H9 (cell line): Measurements from ENCODE around the gene SRBD1. TPM values are rescaled to one million over a fixed set of nuclear protein-coding genes. Genes with fewer than 3 reads are reported as not detected.

Experiments used
- DNase-seq: peaks from one replicate; pipeline ENCODE4 v3.0.0-alpha.2; 2017
- H2AFZ ChIP-seq: one replicate; pipeline ENCODE4 v1.6.1; 2013; ENCODE audit warnings: mild to moderate bottlenecking, low read length, control low read depth, moderate library complexity
- H2AK5ac ChIP-seq: 2 replicates; pipeline ENCODE4 v1.6.1; 2013; ENCODE audit warnings: low read length, control low read depth, mixed read lengths; ENCODE audit not compliant: insufficient read length
- H2BK120ac ChIP-seq: one replicate; pipeline ENCODE4 v1.6.1; 2013; ENCODE audit warnings: low read depth, mild to moderate bottlenecking, low read length, control low read depth, inconsistent platforms; ENCODE audit not compliant: poor library complexity, severe bottlenecking
- H2BK12ac ChIP-seq: 2 replicates; pipeline ENCODE4 v1.6.1; 2013; ENCODE audit warnings: low read length, control low read depth, mixed read lengths, low read depth; ENCODE audit not compliant: insufficient read length
- H2BK15ac ChIP-seq: 2 replicates; pipeline ENCODE4 v1.6.1; 2013; ENCODE audit warnings: low read depth, low read length, control low read depth
- H2BK20ac ChIP-seq: one replicate; pipeline ENCODE4 v1.6.1; 2013; ENCODE audit warnings: low read depth, mild to moderate bottlenecking, low read length, control low read depth, inconsistent platforms; ENCODE audit not compliant: poor library complexity, severe bottlenecking
- H2BK5ac ChIP-seq: 2 replicates; pipeline ENCODE4 v1.6.1; 2013; ENCODE audit warnings: low read length, control low read depth, mixed read lengths; ENCODE audit not compliant: insufficient read length
- H3K14ac ChIP-seq: 2 replicates; pipeline ENCODE4 v1.6.1; 2013; ENCODE audit warnings: low read length, control low read depth; ENCODE audit not compliant: insufficient read depth
- H3K18ac ChIP-seq: 2 replicates; pipeline ENCODE4 v1.6.1; 2013; ENCODE audit warnings: low read depth, mild to moderate bottlenecking, mixed read lengths, low read length, control low read depth; ENCODE audit not compliant: insufficient read length
- H3K23ac ChIP-seq: 2 replicates; pipeline ENCODE4 v1.6.1; 2013; ENCODE audit warnings: low read length, control low read depth, mixed read lengths, low read depth; ENCODE audit not compliant: insufficient read length
- H3K23me2 ChIP-seq: 2 replicates; pipeline ENCODE4 v1.6.1; 2013; ENCODE audit warnings: low read depth, mild to moderate bottlenecking, mixed read lengths, low read length, control low read depth; ENCODE audit not compliant: insufficient read length, poor library complexity, severe bottlenecking
- H3K27ac ChIP-seq: 2 replicates; pipeline ENCODE4 v1.5.1; 2013; ENCODE audit warnings: low read length, control low read depth, mixed read lengths, low read depth; ENCODE audit not compliant: insufficient read length
- H3K27me3 ChIP-seq: 2 replicates; pipeline ENCODE4 v1.6.1; 2013; ENCODE audit warnings: low read length, control low read depth, inconsistent platforms; ENCODE audit not compliant: insufficient read depth
- H3K4ac ChIP-seq: 2 replicates; pipeline ENCODE4 v1.6.1; 2013; ENCODE audit warnings: low read depth, mild to moderate bottlenecking, control low read depth, inconsistent platforms, low read length, moderate library complexity
- H3K4me1 ChIP-seq: 2 replicates; pipeline ENCODE4 v1.6.1; 2013; ENCODE audit warnings: low read length, control low read depth, inconsistent platforms; ENCODE audit not compliant: insufficient read depth
- H3K4me2 ChIP-seq: 2 replicates; pipeline ENCODE4 v1.6.1; 2013; ENCODE audit warnings: low read length, control low read depth, mixed read lengths; ENCODE audit not compliant: insufficient read length, insufficient read depth
- H3K56ac ChIP-seq: 2 replicates; pipeline ENCODE4 v1.6.1; 2013; ENCODE audit warnings: low read depth, mild to moderate bottlenecking, mixed read lengths, low read length, control low read depth; ENCODE audit not compliant: insufficient read length
- H3K79me1 ChIP-seq: 2 replicates; pipeline ENCODE4 v1.6.1; 2013; ENCODE audit warnings: low read depth, mild to moderate bottlenecking, moderate library complexity, low read length, control low read depth, inconsistent platforms; ENCODE audit not compliant: insufficient read depth, poor library complexity, severe bottlenecking
- H3K79me2 ChIP-seq: 2 replicates; pipeline ENCODE4 v1.6.1; 2013; ENCODE audit warnings: low read length, control low read depth, inconsistent platforms; ENCODE audit not compliant: insufficient read depth
- H3K9ac ChIP-seq: 2 replicates; pipeline ENCODE4 v1.6.1; 2013; ENCODE audit warnings: low read length, control low read depth, mixed read lengths; ENCODE audit not compliant: insufficient read length; ENCODE audit errors: extremely low read depth
- H3K9me3 ChIP-seq: one replicate; pipeline ENCODE4 v1.6.1; 2013; ENCODE audit warnings: low read depth, low read length, inconsistent platforms; ENCODE audit not compliant: control insufficient read depth
- H3T11ph ChIP-seq: one replicate; pipeline ENCODE4 v1.6.1; 2013; ENCODE audit warnings: mild to moderate bottlenecking, low read length, control low read depth, inconsistent platforms
- H4K20me1 ChIP-seq: one replicate; pipeline ENCODE4 v1.6.1; 2013; ENCODE audit not compliant: control insufficient read depth, insufficient read length, insufficient read depth
- H4K5ac ChIP-seq: 2 replicates; pipeline ENCODE4 v1.6.1; 2013; ENCODE audit warnings: low read depth, mild to moderate bottlenecking, mixed read lengths, low read length, control low read depth; ENCODE audit not compliant: insufficient read length
- H4K8ac ChIP-seq: replicated peaks from 2 replicates; pipeline ENCODE4 v1.6.1; 2013; ENCODE audit warnings: low read length, control low read depth, mixed read lengths, low read depth; ENCODE audit not compliant: insufficient read length
- H4K91ac ChIP-seq: 2 replicates; pipeline ENCODE4 v1.6.1; 2013; ENCODE audit warnings: low read depth, mild to moderate bottlenecking, moderate library complexity, mixed read lengths, low read length, control low read depth; ENCODE audit not compliant: insufficient read length
- H3K27ac Mint-ChIP-seq, 3 experiments: 2 replicates in 2 of 3; 3 replicates in 1 of 3; pipeline ENCODE4 v1.8.0; 2020 to 2021; ENCODE audit warnings: mixed read lengths in 3 of 3, mild to moderate bottlenecking in 1 of 3, moderate library complexity in 1 of 3
- H3K27me3 Mint-ChIP-seq: 2 replicates; pipeline ENCODE4 v1.8.0; 2021; ENCODE audit warnings: low read depth, mild to moderate bottlenecking, moderate library complexity, mixed read lengths
- H3K36me3 Mint-ChIP-seq, 3 experiments: 2 replicates in 2 of 3; 3 replicates in 1 of 3; pipeline ENCODE4 v1.8.0; 2020 to 2021; ENCODE audit warnings: low read depth in 3 of 3, mixed read lengths in 3 of 3; ENCODE audit not compliant: insufficient read depth in 1 of 3
- H3K4me1 Mint-ChIP-seq, 2 experiments: 2 replicates each; pipeline ENCODE4 v1.8.0; 2020; ENCODE audit warnings: mixed read lengths in 2 of 2
- H3K4me3 Mint-ChIP-seq, 2 experiments: 2 replicates in 1 of 2; 3 replicates in 1 of 2; pipeline ENCODE4 v1.8.0; 2020 to 2021; ENCODE audit warnings: mild to moderate bottlenecking in 2 of 2, mixed read lengths in 2 of 2, moderate library complexity in 1 of 2
- H3K9me3 Mint-ChIP-seq, 2 experiments: 2 replicates in 1 of 2; 3 replicates in 1 of 2; pipeline ENCODE4 v1.8.0; 2020; ENCODE audit warnings: mild to moderate bottlenecking in 2 of 2, mixed read lengths in 2 of 2, moderate library complexity in 1 of 2
- CTCF ChIP-seq: fragments of 200-600 bp; sonication (generic); conservative IDR thresholded peaks from 3 replicates; pipeline ENCODE4 v1.8.0; 2021; ENCODE audit warnings: antibody characterized with exemption, mild to moderate bottlenecking
- WGBS: extraction: QIAGEN DNeasy Blood & Tissue Kit; methylation state at CpG from one replicate; pipeline ENCODE4 v1.1.7; 2013; ENCODE audit warnings: missing lambda C conversion rate, low lambda C conversion rate, mixed read lengths; ENCODE audit not compliant: insufficient read length; ENCODE audit errors: extremely low coverage; 5-methylcytosine and 5-hydroxymethylcytosine counted together
- total RNA-seq: library from RNA; stranded (reverse); gene quantifications from 2 replicates; pipeline ENCODE4 v1.2.1, GENCODE V29; 2021

SRBD1 gene
- total RNA-seq, 1 experiment from 2014 or later: 18.3 TPM

GRCh38 chr2:45631955-45632354 lies 20.9 kb upstream of the SRBD1 start:
- Histone ChIP-seq H3K4ac (no peak overlapping the region), H3K23ac (no peak overlapping the region), H2AK5ac (no peak overlapping the region), H2BK120ac (no peak overlapping the region), H3K9me3 (no peaks in the 10 kb centered on the region), H2BK12ac (no peak overlapping the region), H3K18ac (no peak overlapping the region), H3K79me1 (no peaks in the 10 kb centered on the region), H4K5ac (no peak overlapping the region), H4K8ac (no peak overlapping the region), H3K4me2 (no peak overlapping the region), H2BK5ac (no peak overlapping the region), H3K27me3 (no peaks in the 10 kb centered on the region), H3K79me2 (no peaks in the 10 kb centered on the region), H2BK15ac (no peak overlapping the region), H3K56ac (no peak overlapping the region), H4K91ac (no peak overlapping the region), H3K27ac (no peak overlapping the region), H4K20me1 (no peaks in the 10 kb centered on the region), H3K9ac (no peak overlapping the region), H2AFZ (peak overlapping the region; percentile 82), H3K4me1 (no peaks in the 10 kb centered on the region; the same call in 1 of the 2 replicates), H3K14ac (no peak overlapping the region), H2BK20ac (no peak overlapping the region), H3K23me2 (no peaks in the 10 kb centered on the region), H3T11ph (no peak overlapping the region)
- DNase-seq: no peak
- Mint-ChIP-seq H3K27ac (peak overlapping the region; percentile 13 to 69 (median 30); a peak in 5 of 7 replicates), H3K4me1 (peaks cover 16 to 21% of the 10 kb centered on the region in 2 experiments), H3K9me3 (no peaks in the 10 kb centered on the region), H3K4me3 (no peak overlapping the region), H3K27me3 (no peaks in the 10 kb centered on the region), H3K36me3 (no peaks in the 10 kb centered on the region)
- no peak for TF ChIP-seq CTCF
- WGBS: no CpG with 5 or more reads among the region's 3 CpGs
